HG03439 (cell line): ENCODE data around the gene MRPS18A.
"Not testable (repeated sequence)": the region's sequence is repeated elsewhere in the genome, so short reads cannot be mapped to it uniquely, and the experiment has no call there.

Experiments used
- ATAC-seq: cut with Tn5 transposase; IDR thresholded peaks from one replicate; pipeline ENCODE4 v1.9.1; 2021; ENCODE audit warnings: mild to moderate bottlenecking, moderate library complexity; ENCODE audit not compliant: unreplicated experiment

Gene MRPS18A

DNA sequence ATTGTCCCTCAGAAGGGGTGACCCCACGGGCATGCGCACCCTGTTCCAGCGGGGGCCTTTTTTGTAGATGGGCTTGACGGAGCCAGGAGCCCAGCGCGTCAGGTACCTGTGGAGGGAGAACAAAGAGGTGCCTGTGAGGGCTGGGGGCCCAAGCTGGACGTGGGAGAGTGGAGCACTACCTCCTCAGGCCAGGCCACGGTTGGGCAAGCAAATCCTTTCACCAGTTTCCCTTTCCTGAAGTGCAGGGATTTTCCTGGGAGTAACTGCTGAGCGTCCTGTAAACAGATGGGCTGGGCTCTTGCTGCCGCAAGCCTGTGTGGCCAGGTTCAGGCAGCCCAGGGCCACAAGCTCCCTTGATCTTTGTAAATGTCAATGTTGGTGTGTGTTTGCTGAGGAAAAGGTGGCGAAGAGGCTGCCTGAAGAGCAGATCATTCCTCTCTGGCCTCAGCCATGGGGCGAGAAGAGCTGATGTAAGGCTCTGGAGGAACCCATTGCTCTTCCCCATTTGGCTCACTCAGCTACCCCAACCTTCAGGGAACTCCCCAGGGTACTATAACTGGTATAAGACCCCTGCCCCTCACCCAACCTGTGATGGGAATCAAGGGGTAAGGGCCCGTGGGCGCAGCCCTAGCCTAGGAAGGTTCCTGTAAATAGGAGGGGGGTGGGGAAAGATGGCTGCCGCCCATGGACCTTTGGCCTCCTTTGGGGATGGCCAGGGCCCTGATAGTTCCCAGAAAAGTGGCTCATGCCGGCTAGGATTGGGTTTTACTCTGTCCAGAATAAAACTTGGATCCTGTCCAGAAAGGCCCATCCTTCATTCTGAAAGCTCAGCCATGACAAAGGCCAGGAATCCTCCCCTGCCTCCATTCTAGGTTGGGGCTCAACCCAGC, 15.5 kb downstream of the MRPS18A start:
- no peak for ATAC-seq

GRCh38 chr6:43671011-43671800, 16.4 kb downstream of the MRPS18A start:
- ATAC-seq, result no peak

DNA sequence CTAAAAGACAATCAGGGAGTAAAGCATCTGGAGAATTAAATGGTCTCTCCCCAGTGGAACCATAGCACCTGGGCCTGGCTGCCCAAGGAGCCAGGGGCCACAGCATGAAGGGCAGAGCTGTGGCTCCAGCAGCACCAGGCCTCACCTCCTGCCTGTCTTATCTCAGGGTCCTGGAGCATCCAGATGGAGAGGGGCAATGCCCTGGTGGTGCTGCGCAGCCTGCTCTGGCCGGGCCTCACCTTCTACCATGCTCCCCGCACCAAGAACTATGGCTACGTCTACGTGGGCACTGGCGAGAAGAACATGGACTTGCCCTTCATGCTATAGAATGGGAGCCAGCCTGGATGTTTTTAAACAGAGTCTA, 17.0 kb downstream of the MRPS18A start:
- no peak for ATAC-seq

DNA sequence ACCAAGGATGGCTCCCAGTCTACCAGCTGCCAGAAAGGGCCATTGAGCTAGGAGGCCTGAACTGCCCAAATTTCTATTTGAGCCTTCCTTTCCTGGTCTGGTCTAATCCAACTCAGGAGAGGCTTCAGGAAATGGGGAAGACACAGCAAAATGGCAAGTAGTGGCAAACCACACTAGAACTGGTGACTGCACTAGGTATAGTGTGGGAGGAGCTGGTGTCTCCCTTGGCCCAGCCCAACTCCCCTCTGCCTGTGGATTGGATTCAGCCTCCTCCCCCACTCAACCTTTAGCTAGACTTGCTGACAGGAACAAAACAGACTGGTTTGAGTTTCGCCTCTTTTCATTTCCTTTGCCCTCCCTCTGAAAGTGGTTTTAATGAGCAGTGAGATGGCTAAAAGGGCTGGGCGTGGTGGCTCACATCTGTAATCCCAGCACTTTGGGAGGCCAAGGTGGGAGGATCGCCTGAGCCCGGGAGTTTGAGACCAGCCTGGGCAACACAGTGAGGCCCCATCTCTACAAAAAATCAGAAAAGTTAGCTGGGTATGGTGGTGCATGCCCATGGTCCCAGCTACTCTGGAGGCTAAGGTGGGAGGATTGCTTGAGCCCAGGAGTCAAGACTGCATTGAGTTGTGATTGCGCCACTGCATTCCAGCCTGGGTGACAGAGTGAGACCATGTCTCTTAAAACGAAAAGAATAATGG, 17.5 kb downstream of the MRPS18A start:
- ATAC-seq, result no peak

- no peak for ATAC-seq
Measured at GRCh38 chr6:43669050-43669921, 18.3 kb downstream of the MRPS18A start.

GRCh38 chr6:43668151-43669028, 19.2 kb downstream of the MRPS18A start:
- ATAC-seq, result peak; percentile 40

- ATAC-seq, result peak; percentile 39
Measured at GRCh38 chr6:43667245-43668150, 20.1 kb downstream of the MRPS18A start.

DNA sequence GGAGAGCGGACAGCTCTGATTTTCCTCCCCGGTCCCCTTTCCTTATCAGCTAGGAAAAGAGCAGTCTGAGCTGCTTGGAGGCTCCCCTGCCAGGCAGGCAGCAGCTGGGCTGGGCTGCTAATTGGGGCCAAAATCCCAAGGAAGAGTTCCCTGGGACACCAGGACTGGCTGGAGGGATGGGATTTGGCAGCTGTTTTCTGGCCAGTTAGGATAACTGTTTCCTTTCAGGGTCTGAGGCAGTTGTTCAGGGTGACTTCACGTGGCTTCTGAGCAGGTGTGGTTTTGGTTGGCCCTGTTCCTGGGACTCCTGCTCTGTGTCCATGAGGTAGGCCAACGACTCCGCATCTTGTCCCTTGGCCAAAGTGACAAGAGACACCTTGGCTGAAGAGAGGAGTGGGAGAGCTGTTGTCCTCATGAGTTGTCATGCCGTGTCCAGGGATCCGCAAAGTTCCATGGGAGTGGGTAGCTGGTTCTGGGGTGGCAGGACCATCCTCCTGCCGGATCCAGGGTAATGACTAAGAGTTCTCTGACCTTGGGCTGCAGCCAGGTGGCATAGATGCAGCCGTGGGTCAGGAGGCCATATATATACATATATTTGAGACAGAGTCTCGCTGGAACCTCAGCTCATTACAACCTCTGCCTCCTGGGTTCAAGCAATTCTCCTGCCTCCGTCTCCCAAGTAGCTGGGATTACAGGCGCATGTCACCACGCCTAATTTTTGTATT, 21.2 kb downstream of the MRPS18A start:
- ATAC-seq, result no peak

DNA sequence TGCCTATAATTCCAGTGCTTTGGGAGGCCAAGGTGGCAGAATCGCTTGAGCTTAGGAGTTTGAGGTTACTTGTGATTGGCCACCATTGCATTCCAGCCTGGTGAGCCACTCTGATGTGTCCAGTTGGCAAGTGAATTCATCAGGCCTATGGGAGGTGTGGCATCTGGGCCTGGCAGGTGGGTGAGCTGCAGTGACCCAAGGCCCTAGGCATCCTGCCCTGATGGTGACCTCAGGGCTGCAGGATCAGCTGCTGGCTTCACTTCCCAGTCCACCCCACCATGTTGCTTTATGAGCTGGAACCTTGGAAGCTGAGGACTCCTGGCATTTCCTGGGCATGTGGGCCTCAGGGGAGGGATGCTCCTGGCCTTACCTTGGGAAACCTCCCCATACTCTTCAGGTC, 22.2 kb downstream of the MRPS18A start:
- no peak for ATAC-seq

DNA sequence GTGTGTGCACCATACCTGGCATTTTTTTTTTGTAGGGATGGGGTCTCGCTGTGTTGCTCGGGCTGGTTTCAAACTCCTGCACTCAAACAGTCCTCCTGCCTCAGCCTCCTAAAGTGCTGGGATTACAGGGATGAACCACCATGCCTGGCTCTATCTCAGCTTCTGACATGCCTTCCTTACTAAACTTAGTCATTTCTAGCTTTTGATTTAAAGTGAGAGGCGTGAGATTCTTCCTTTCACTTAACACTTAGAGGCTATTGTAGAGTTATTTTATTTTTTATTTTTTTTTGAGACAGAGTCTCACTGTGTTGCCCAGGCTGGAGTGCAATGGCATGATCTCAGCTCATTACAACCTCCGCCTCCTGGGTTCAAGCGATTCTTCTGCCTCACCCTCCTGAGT, 24.6 kb downstream of the MRPS18A start:
- not testable (repeated sequence) for ATAC-seq

- ATAC-seq, result no peak
Measured at GRCh38 chr6:43658161-43658560, 29.4 kb downstream of the MRPS18A start.

DNA sequence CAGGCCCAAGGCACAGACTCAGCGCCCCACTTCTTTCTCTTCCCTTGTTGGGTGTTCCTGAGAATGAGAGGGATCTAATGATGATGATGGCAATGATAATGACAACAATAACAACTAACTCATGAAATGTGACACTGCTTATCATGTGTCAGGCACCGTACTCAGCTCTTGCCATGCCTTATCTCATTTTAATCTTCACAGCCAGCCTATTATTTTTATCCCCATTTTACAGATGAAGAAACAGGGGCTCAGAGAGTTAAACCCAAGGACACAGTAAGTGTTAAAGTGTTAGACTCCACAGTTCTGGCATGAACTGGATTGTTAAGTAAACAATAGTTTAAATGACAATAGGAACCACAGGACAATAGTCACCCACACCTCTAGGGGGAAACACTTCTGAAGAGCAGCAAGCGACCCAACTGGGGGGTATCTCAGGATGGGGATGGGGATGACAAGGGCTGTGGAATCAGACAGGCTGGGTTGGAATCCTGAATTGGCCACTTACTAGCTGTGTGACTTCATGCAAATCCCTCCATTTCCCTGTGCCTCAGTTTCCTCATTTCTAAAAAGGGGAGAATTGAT, 30.3 kb downstream of the MRPS18A start:
- ATAC-seq, result no peak

DNA sequence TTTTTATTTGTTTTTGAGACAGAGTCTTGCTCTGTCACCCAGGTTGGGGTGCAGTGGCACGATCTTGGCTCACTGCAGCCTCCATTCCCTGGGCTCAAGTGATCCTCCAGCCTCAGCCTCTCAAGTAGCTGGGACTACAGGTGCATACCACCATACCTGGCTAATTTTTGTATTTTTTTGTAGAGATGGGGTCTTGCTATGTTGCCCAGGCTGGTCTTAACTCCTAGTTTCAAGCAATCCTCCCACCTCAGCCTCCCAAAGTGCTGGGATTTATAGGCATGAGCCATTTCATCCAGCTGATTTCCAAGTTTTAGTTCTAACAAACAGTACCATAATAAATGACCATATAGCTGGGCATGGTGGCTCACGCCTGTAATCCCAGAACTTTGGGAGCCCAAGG, 34.8 kb downstream of the MRPS18A start:
- not testable (repeated sequence) for ATAC-seq

DNA sequence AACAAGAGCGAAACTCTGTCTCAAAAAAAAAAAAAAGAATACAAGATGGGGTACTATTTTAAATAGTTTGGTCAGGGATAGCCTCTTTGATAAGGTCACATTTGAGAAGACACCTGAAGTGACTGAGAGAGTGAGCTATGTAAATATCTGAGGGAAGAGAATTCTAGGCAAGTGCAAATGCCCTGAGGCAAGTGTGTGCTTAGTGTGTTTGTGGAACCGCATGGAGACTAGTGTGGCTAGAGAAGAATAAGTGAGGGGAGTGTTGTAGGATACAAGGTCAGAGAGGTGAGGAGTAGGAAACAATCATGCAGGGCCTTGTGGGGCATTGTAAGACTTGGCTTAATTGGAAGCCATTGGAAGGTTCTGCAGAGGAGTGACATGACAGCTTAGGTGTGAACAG, 39.3 kb downstream of the MRPS18A start:
- ATAC-seq, result no peak

- no peak for ATAC-seq
Measured at GRCh38 chr6:43647613-43648012, 40.0 kb downstream of the MRPS18A start.

- no peak for ATAC-seq
Measured at GRCh38 chr6:43645613-43645964, 42.0 kb downstream of the MRPS18A start.

DNA sequence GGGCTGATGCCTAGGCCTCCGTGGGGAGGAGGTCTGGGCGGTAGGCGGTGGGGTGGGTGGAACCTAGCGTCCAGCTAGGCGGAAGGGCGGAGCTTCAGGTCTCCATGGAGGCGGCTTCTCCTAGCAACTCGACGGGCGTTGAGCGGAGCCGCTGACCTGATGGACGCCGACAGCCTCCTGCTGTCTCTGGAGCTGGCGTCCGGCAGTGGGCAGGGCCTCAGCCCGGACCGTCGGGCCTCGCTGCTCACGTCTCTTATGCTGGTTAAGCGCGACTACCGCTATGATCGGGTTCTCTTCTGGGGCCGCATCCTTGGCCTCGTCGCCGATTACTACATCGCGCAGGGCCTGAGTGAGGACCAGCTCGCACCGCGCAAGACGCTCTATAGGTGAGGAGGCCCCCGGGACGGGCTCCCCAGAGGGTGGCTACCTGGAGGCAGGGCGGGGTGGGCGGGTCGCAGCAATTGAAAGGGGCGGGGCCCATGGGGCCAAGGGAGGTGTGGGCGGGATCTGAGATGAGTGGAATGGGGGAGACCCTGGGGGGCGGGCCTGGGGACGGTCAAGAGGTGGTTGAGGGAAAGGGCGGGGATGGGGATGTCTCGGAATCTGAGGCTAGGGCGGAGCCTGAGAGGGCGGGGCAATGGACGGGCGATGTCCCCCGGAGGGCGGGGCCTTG, 42.5 kb downstream of the MRPS18A start, which contains the start of gene RSPH9:
RSPH9 (plus strand) TSS at position 97 of the 673 bp plus-strand sequence; CDS start at position 160, 63 bp downstream.
- no peak for ATAC-seq
